GM23338 (cell line): ENCODE data around the gene UBE2QL1. TPM values are rescaled to one million over a fixed set of nuclear protein-coding genes. Genes with fewer than 3 reads are reported as not detected.

Source experiments
- ATAC-seq: fragments of 200-7000 bp; cut with Tn5 transposase; 3 replicates; pipeline ENCODE4 v1.9.1; 2020
- DNase-seq: peaks from one replicate; pipeline ENCODE4 v3.0.0-alpha.2; 2015; ENCODE audit warnings: low spot score
- H2AFZ ChIP-seq: fragments of 200-600 bp; sonication (generic); 2 replicates; pipeline ENCODE4 v1.8.0; 2016; ENCODE audit warnings: antibody characterized with exemption, mild to moderate bottlenecking, moderate library complexity
- H3F3A ChIP-seq: fragments of 200-600 bp; sonication (generic); replicated peaks from 2 replicates; pipeline ENCODE4 v1.8.0; 2017; ENCODE audit warnings: antibody characterized with exemption, mixed run types, low read depth
- H3K27ac ChIP-seq: fragments of 200-600 bp; sonication (generic); 2 replicates; pipeline ENCODE4 v1.6.1; 2016; ENCODE audit warnings: low read depth
- H3K27me3 ChIP-seq: fragments of 200-600 bp; sonication (generic); 2 replicates; pipeline ENCODE4 v1.8.0; 2016; ENCODE audit warnings: mild to moderate bottlenecking, mixed run types, moderate library complexity; ENCODE audit not compliant: insufficient read depth
- H3K36me3 ChIP-seq: fragments of 200-600 bp; sonication (generic); 2 replicates; pipeline ENCODE4 v1.8.0; 2016; ENCODE audit warnings: mild to moderate bottlenecking; ENCODE audit not compliant: insufficient read depth
- H3K4me1 ChIP-seq: fragments of 200-600 bp; sonication (generic); 2 replicates; pipeline ENCODE4 v1.8.0; 2016; ENCODE audit warnings: mild to moderate bottlenecking, moderate library complexity; ENCODE audit not compliant: insufficient read depth
- H3K4me2 ChIP-seq: fragments of 200-600 bp; sonication (generic); 2 replicates; pipeline ENCODE4 v1.7.1; 2017; ENCODE audit warnings: mixed run types
- H3K4me3 ChIP-seq: fragments of 200-600 bp; sonication (generic); 2 replicates; pipeline ENCODE4 v1.6.1; 2016; ENCODE audit warnings: mixed run types
- H3K79me2 ChIP-seq: fragments of 200-600 bp; sonication (generic); replicated peaks from 2 replicates; pipeline ENCODE4 v1.8.0; 2017; ENCODE audit warnings: mild to moderate bottlenecking; ENCODE audit not compliant: insufficient read depth
- H3K9me2 ChIP-seq: fragments of 200-600 bp; sonication (generic); 2 replicates; pipeline ENCODE4 v1.8.0; 2017; ENCODE audit not compliant: insufficient read depth
- H4K20me1 ChIP-seq: fragments of 200-600 bp; sonication (generic); replicated peaks from 2 replicates; pipeline ENCODE4 v1.8.0; 2017; ENCODE audit warnings: mild to moderate bottlenecking; ENCODE audit not compliant: insufficient read depth
- H3K27ac Mint-ChIP-seq: 2 replicates; pipeline ENCODE4 v1.8.0; 2020; ENCODE audit warnings: inconsistent platforms, mild to moderate bottlenecking, moderate library complexity, mixed read lengths
- H3K27me3 Mint-ChIP-seq: 3 replicates; pipeline ENCODE4 v1.8.0; 2022; ENCODE audit warnings: low read depth, mild to moderate bottlenecking, moderate library complexity, mixed read lengths, inconsistent platforms; ENCODE audit not compliant: insufficient read depth, poor library complexity
- H3K36me3 Mint-ChIP-seq: 3 replicates; pipeline ENCODE4 v1.8.0; 2021; ENCODE audit warnings: low read depth, mild to moderate bottlenecking, inconsistent platforms, moderate library complexity, mixed read lengths
- H3K4me1 Mint-ChIP-seq: 3 replicates; pipeline ENCODE4 v1.8.0; 2020; ENCODE audit warnings: mild to moderate bottlenecking, inconsistent platforms, mixed read lengths
- H3K4me3 Mint-ChIP-seq: 3 replicates; pipeline ENCODE4 v1.8.0; 2021; ENCODE audit warnings: moderate library complexity, mild to moderate bottlenecking, inconsistent platforms, mixed read lengths
- H3K9me3 Mint-ChIP-seq: 3 replicates; pipeline ENCODE4 v1.8.0; 2020; ENCODE audit warnings: moderate library complexity, mild to moderate bottlenecking, inconsistent platforms, mixed read lengths
- POLR2AphosphoS5 ChIP-seq: IDR thresholded peaks from 2 replicates; pipeline ENCODE4 v1.6.1; 2016; ENCODE audit warnings: antibody characterized with exemption, low read depth
- ZNF331 ChIP-seq: fragments of 250-450 bp; sonication (Bioruptor Pico); IDR thresholded peaks from 2 replicates; pipeline ENCODE4 v1.5.0; 2020; ENCODE audit warnings: low read depth, mild to moderate bottlenecking, moderate library complexity
- polyA plus RNA-seq: library from polyadenylated mRNA; unstranded; fragments of >200 nt; fragmentation: Nextera tagmentation; extraction: Ambion mirVana; gene quantifications from 2 replicates; pipeline ENCODE4 v1.2.1, GENCODE V29; 2016
- total RNA-seq: library from RNA; depleted of rRNA; stranded (reverse); fragments of >200 nt; shearing (Covaris generic); gene quantifications from 2 replicates; pipeline ENCODE4 v1.2.3, GENCODE V29; 2014
- TF ChIP-seq, protein P1 (sequence below): IDR thresholded peaks from one replicate; pipeline ENCODE4 v1.6.1; 2018; ENCODE audit warnings: antibody characterized with exemption; ENCODE audit not compliant: unreplicated experiment

UBE2QL1 gene
- total and polyA plus RNA-seq, 2 experiments from 2014 or later: 0.40 to 0.83 TPM

DNA sequence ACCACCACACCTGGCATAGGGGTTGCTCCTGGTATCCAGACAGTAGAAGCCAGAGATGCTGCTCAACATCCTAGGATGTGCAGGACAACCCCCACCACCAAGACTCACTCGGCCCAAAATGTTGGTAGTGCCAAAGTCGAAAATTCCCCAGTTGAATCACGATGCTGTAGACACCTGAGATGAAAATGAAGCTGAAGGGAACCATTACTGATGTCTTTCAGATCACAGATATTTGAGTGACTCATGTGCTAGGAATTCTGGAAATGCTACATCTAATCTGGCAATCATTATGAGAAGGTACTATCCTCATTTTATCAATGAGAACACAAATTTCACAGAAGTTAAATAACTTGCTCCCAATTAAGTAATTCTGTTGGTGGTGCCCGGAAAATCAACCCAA, 21.0 kb upstream of the UBE2QL1 start:
- Histone ChIP-seq H3K27ac (no peak overlapping the region), H3K4me1 (no peaks in the 10 kb centered on the region), H3K4me3 (no peak overlapping the region), H3K9me2 (peaks cover 4% of the 10 kb centered on the region; the same call in 1 of the 2 replicates), H3F3A (no peaks in the 10 kb centered on the region), H3K27me3 (no peaks in the 10 kb centered on the region), H3K36me3 (no peaks in the 10 kb centered on the region), H3K4me2 (no peak overlapping the region), H3K79me2 (no peaks in the 10 kb centered on the region), H2AFZ (no peak overlapping the region), H4K20me1 (no peaks in the 10 kb centered on the region)
- TF ChIP-seq, protein P1, sequence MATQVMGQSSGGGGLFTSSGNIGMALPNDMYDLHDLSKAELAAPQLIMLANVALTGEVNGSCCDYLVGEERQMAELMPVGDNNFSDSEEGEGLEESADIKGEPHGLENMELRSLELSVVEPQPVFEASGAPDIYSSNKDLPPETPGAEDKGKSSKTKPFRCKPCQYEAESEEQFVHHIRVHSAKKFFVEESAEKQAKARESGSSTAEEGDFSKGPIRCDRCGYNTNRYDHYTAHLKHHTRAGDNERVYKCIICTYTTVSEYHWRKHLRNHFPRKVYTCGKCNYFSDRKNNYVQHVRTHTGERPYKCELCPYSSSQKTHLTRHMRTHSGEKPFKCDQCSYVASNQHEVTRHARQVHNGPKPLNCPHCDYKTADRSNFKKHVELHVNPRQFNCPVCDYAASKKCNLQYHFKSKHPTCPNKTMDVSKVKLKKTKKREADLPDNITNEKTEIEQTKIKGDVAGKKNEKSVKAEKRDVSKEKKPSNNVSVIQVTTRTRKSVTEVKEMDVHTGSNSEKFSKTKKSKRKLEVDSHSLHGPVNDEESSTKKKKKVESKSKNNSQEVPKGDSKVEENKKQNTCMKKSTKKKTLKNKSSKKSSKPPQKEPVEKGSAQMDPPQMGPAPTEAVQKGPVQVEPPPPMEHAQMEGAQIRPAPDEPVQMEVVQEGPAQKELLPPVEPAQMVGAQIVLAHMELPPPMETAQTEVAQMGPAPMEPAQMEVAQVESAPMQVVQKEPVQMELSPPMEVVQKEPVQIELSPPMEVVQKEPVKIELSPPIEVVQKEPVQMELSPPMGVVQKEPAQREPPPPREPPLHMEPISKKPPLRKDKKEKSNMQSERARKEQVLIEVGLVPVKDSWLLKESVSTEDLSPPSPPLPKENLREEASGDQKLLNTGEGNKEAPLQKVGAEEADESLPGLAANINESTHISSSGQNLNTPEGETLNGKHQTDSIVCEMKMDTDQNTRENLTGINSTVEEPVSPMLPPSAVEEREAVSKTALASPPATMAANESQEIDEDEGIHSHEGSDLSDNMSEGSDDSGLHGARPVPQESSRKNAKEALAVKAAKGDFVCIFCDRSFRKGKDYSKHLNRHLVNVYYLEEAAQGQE: no peak
- Mint-ChIP-seq H3K27me3 (peaks cover 4% of the 10 kb centered on the region), H3K4me1 (no peaks in the 10 kb centered on the region), H3K27ac (no peak overlapping the region), H3K4me3 (no peak overlapping the region), H3K9me3 (peaks cover 9% of the 10 kb centered on the region; the same call in 2 of the 3 replicates), H3K36me3 (no peaks in the 10 kb centered on the region)
- no peak for DNase-seq
- no peak for ATAC-seq

DNA sequence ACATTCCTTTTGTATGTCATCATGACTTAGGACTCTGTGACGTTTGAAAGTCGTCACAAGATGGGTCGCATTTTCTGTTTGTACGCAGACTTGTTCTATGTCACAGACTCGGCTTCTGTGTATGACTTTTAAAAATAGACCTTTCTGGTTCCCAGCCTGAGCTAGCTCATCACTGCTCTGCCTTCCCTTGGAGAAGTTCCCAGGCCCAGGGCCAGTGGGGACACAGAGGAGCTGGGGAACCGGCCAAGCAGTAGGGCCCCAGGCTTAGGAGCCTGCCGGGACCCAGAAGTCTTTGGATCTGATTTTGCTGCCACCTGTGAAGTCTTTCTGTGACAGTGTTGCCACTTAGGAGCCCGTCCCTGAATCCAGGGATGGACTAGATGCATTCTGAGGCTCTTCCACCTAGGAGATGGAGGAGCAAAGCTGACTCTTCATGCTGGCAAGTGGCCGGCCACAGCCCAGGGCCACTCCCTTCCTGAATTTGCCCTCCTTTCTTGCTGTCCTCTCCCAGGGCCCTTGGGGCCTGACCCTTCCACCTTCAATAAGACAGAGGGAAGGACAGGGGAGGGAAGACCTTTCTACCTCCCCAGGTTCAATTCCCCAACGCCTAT, 18.1 kb upstream of the UBE2QL1 start:
- H3K27me3 ChIP-seq: no peaks in the 10 kb centered on the region
- H3K27ac ChIP-seq: no peak overlapping the region
- no peaks in the 10 kb centered on the region for H3K79me2 ChIP-seq
- no peaks in the 10 kb centered on the region for H3K4me1 ChIP-seq
- H3K36me3 ChIP-seq: no peaks in the 10 kb centered on the region
- peaks cover 4% of the 10 kb centered on the region; the same call in 1 of the 2 replicates for H3K9me2 ChIP-seq
- no peak overlapping the region for H2AFZ ChIP-seq
- no peak overlapping the region for H3K4me3 ChIP-seq
- Mint-ChIP-seq H3K36me3 (no peaks in the 10 kb centered on the region), H3K4me3 (no peak overlapping the region), H3K9me3 (peaks cover 9% of the 10 kb centered on the region; the same call in 2 of the 3 replicates), H3K4me1 (peaks cover 2% of the 10 kb centered on the region; the same call in 1 of the 3 replicates), H3K27me3 (peaks cover 4% of the 10 kb centered on the region), H3K27ac (no peak overlapping the region)
- H3K4me2 ChIP-seq: no peak overlapping the region
- TF ChIP-seq ZNF331 (CRISPR knock-in tag): no peak
- ATAC-seq: no peak
- no peaks in the 10 kb centered on the region for H4K20me1 ChIP-seq
- no peak for DNase-seq
- no peaks in the 10 kb centered on the region for H3F3A ChIP-seq

DNA sequence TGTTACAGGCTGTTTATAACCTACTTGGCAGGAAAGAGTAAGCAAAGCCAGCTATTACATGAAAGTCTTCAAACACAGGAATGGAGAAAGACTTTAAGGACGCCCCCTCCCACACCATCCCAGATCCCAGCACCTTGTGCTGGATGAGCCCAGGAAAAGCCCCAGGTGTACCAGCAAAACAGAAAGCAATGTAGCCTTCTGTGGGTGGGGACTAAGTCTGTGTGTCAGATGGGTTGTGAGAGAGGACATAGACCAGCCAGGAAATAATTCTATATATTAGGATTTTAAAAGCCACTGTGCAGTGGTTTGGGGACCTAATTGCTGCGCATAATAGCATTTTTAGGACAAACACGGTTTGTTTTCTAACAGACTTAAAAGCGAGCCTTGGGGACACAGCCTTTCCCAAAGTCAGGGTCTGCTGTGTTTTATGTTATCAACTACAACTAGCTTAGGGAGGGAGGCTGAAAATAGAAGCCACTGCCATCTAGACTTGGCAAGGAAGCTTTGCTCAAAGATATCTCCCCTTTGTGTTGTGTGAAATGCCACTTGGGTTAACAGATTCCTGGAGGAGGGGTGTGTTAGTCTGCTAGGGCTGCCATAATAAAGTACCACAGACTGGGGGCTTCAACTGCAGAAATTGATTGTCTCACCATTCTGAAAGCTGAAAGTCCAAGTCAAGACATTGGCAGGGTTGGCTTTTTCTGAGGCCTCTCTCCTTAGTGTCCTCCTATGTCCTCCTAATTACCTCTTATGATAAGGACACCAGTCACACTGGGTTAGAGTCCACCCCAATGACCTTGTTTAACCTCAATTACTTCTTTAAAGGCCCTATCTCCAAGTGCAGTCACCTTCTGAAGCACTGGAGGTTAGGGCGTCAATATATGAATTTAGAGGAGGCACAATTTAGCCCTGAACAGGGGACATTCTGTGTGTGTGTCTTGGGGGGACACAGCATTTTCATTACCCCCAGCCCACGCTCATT, 17.2 kb upstream of the UBE2QL1 start:
- no peak overlapping the region for H3K27ac ChIP-seq
- no peak for ATAC-seq
- H3K4me1 ChIP-seq: no peaks in the 10 kb centered on the region
- Mint-ChIP-seq H3K27ac (no peak overlapping the region), H3K4me3 (no peak overlapping the region), H3K9me3 (peaks cover 9% of the 10 kb centered on the region; the same call in 2 of the 3 replicates), H3K4me1 (peaks cover 2% of the 10 kb centered on the region; the same call in 1 of the 3 replicates), H3K36me3 (no peaks in the 10 kb centered on the region), H3K27me3 (peaks cover 4% of the 10 kb centered on the region)
- no peaks in the 10 kb centered on the region for H3K27me3 ChIP-seq
- H3F3A ChIP-seq: no peaks in the 10 kb centered on the region
- H3K9me2 ChIP-seq: peaks cover 4% of the 10 kb centered on the region; the same call in 1 of the 2 replicates
- TF ChIP-seq POLR2AphosphoS5: no peak
- H3K4me2 ChIP-seq: no peak overlapping the region
- no peak for DNase-seq
- H2AFZ ChIP-seq: no peak overlapping the region
- H3K36me3 ChIP-seq: no peaks in the 10 kb centered on the region
- H3K4me3 ChIP-seq: no peak overlapping the region
- no peaks in the 10 kb centered on the region for H4K20me1 ChIP-seq
- H3K79me2 ChIP-seq: no peaks in the 10 kb centered on the region
